Dedifferentiated amniotic fluid mesenchymal stem cell (primary cell): ENCODE measurements around the gene PROSER3.

Experiments used
- DNase-seq: peaks from one replicate; pipeline ENCODE4 v3.0.0-alpha.2; 2016; ENCODE audit errors: extremely low spot score

PROSER3 gene

GRCh38 chr19:35757749-35758608, at the start of gene PROSER3:
Gene PROSER3 (plus strand): TSS chr19:35758176. CDS start chr19:35758216, 40 bp downstream.
- DNase-seq, result peak; percentile 100

DNA sequence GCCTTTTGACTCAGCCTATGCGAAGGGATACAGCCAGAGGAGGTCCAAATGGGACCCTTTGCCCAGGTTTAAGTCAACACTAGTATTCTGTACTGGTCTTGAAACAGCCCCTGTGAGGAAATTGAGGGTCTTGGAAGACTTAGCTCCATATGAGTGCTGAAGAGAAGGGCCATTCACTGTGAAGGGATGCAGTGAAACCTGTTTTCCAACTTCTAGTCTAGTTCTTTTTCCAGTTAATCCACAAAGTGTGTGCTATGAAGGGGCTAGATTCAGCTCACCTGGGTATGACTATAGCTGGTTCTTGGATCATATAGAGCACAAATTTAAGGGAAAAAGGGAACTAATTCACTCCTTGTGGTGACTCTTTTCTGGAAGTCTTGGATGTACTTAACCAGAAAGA, 49.6 kb upstream of the PROSER3 start:
- no peak for DNase-seq

DNA sequence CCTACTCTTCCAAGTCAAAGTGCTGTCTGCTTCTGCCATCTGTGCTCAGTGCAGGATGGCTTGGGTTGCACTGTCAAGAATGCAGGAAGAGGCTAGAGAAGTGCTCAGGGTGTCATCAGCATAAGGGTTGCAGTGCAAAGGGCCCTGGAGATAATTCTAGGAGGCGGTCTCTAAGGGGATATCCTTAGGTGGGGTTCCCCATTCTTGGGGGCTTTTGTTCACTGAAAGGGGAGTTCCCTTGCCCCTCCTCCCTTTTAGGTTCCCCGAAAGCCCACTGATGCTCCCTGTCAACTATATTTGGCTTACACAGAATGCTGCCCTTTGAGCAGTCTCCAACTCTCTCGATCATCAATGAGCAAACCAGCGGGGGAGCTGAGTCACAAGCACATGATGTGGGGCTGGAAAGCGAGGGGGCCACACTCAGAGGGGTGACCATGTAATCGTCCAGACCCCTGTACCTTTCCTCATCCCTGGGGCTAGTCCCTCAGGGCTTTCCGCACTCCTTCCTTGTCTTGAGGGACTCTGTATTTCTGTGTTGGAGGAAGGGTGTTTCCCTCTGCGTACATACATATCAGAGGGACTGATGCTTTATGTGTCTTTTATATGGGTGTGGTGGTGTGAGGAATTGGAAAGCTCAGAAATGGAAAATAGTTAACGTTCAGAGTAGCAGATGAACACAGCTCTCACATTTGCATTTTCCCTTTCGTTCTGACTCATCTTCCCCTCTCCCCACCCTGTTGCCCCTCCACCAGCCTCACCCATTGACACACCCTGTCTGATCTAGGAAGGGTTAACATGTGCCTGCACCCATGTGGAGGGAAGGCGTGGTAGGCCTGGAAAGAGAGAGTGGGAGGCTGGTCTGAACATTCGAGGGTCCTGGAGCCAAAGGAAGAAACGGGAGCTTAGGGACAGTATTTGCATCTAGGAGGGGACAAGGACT, 46.9 kb upstream of the PROSER3 start:
- DNase-seq, result no peak

DNA sequence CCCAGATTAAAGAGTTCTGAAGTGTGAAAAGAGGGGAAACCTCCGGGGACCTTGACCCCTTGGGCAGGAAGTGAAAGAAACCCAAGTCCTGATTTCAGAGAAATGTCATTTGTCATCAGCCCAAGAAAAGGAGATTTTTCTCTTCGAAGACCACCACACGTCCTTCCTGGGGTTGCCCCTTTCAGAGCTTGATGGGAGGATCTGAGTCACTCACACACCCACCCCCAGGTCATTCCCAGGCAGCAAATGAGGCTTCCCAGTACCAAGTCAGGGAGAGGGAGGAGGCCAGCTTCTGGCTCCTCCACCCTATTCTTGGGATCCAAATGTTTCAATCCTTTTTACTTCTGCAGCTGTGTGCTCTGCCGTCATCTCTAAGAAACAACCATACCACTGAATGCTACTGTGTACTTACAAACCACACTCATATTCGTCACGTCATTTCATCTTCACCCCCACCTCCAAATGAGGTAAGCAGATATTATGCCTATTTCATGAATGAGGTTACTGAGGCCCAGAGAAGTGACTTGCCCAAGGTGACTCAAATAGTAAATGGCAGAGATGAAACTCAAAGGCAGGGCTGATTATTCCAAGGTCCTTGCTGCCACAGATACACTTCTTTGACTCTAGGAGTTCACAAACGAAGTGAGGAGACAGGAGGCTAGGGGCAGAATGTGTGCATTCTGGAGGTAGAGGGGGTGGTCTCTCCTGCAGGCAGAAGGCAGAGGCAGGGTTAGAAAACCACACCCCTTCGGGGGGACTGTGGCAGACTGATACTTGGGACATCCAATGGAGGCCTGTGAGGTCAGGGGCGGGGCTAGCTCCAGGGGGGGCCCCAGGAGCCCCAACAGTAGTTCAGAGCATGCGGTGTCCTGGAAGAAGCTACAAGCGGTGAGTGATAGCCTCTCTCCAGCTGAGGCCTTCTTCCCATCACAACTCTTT, 45.1 kb upstream of the PROSER3 start:
- no peak for DNase-seq

- DNase-seq, result no peak
These were observed 44.5 kb upstream of the PROSER3 start for GRCh38 chr19:35713506-35713850.

DNA sequence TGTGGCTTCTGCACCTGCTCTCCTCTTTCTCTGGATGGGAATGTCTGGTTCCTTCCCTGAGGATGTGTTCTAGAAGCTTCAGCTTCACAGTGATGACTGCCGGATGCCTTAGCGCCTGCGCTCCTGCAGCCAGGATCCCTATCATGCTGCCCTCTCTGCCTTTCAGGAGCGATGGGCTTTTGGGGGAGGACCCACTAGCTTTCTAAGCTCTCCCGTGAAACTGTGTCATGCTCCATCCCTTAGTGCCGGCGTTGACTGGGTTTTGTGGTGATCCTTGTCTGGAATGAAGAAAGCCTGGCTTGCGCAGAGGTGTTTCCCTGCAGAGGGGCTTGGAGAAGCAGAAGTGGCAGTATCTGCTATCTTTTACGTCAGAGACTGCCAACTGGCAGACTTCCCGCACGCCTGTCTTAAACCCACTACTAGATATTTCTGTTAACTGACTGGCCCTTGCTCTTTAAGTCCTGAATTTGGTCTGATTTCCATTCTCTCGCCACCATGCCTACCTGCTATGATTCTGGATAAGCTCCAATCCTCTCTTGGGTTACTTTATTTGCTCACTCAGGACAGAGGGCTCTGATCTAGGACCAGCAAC, 44.0 kb upstream of the PROSER3 start:
- DNase-seq, result no peak

DNA sequence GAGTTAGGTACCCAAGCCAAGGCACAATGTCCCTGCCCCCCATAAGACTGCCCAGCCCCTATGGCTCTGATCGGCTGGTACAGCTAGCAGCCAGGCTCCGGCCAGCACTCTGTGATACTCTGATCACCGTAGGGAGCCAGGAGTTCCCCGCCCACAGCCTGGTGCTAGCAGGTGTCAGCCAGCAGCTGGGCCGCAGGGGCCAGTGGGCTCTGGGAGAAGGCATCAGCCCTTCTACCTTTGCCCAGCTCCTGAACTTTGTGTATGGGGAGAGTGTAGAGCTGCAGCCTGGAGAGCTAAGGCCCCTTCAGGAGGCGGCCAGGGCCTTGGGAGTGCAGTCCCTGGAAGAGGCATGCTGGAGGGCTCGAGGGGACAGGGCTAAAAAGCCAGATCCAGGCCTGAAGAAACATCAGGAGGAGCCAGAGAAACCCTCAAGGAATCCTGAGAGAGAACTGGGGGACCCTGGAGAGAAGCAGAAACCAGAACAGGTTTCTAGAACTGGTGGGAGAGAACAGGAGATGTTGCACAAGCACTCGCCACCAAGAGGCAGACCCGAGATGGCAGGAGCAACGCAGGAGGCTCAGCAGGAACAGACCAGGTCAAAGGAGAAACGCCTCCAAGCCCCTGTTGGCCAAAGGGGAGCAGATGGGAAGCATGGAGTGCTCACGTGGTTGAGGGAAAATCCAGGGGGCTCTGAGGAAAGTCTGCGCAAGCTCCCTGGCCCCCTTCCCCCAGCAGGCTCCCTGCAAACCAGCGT, 43.2 kb upstream of the PROSER3 start:
- DNase-seq, result no peak

DNA sequence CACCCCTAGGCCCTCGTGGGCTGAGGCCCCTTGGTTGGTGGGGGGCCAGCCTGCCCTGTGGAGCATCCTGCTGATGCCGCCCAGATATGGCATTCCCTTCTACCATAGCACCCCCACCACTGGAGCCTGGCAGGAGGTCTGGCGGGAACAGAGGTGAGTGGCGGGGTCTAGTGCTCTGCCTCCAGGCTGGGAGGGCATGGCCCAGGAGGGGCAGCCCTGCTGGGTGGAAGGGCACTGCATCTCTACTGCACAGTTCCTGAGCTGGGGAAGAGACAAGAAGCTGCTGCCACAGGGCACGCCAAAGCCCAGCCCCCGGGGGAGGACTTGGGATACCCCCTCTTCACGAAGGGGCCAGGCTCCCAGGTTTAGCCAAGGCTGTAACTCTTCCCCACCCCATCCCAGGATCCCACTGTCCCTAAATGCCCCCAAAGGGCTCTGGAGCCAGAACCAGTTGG, 42.6 kb upstream of the PROSER3 start:
- DNase-seq, result no peak

DNA sequence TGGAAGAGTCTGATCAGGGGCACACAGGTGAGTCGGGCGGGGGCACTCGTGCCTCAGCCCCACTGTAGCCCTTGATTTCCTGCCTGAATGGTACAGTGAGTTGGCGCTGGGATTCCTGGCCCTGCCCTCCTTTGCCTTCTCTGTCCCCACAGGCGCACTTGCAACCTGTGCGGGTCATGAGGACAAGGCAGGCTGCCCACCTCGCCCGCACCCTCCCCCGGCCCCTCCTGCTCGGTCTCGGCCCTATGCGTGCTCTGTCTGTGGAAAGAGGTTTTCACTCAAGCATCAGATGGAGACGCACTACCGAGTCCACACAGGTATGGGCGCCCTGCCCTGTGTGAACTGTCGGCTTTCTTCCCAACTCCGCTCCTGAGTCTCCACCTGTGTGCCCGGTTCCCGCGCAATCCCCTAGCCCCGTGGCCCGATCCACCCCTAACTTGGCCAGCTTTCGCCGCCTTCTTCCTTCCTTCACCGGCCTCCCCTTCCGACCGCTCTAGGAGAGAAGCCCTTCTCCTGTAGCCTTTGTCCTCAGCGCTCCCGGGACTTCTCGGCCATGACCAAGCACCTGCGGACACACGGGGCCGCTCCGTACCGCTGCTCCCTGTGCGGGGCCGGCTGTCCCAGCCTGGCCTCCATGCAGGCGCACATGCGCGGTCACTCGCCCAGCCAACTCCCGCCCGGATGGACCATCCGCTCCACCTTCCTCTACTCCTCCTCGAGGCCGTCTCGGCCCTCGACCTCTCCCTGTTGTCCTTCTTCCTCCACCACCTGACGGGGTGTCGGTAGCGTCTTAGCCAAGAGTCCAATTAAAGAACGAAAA, 41.8 kb upstream of the PROSER3 start:
- DNase-seq, result no peak

DNA sequence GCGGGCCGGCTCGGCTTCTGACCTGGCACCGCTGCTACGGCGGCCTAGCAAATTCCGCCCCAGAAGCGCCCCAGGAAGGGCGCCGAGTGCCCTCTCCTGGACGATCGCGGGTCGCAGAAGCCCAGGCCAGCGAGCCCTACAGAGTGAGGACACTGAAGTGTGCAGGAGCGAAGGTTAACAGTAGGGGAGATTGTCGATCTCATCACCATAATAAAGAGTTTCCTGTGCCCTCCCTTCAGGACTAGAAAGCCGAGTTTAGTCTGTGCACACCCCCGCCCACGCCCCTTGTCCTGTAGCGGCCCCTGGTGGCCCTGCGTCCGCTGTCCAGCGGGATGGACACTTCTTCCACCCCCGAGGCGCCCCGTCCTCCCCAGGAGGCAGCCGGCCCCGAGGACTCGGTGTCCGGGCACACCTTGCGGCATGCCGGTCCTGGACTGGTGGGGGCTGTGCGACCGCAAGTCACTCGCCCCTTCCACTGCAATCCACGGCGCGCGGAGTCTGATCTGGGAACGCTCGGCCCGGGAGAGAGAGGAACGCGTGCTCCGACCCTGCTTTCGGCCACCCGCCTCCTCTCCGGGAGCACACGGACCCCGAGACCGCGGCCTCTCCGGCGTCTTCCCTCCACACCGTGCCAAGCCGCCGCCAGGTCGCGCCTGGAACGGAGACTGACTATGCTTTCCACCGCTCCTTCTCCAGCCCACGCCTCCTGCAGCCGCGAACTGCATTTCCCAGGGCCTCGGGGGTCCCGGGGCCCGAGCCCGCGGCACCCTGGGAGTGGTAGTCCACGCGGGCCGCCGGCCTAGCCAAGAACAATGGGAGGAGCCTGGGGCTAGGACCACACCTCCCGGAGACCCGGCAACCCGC, 40.9 kb upstream of the PROSER3 start:
- DNase-seq, result peak; percentile 83

- peak; percentile 87 for DNase-seq
These were observed 40.2 kb upstream of the PROSER3 start, which contains the start of gene KMT2B for GRCh38 chr19:35717665-35718344. Gene KMT2B (plus strand): TSS chr19:35718003. CDS start chr19:35718019, 16 bp downstream.

- DNase-seq, result no peak
These were observed 39.5 kb upstream of the PROSER3 start for GRCh38 chr19:35718345-35719041.

DNA sequence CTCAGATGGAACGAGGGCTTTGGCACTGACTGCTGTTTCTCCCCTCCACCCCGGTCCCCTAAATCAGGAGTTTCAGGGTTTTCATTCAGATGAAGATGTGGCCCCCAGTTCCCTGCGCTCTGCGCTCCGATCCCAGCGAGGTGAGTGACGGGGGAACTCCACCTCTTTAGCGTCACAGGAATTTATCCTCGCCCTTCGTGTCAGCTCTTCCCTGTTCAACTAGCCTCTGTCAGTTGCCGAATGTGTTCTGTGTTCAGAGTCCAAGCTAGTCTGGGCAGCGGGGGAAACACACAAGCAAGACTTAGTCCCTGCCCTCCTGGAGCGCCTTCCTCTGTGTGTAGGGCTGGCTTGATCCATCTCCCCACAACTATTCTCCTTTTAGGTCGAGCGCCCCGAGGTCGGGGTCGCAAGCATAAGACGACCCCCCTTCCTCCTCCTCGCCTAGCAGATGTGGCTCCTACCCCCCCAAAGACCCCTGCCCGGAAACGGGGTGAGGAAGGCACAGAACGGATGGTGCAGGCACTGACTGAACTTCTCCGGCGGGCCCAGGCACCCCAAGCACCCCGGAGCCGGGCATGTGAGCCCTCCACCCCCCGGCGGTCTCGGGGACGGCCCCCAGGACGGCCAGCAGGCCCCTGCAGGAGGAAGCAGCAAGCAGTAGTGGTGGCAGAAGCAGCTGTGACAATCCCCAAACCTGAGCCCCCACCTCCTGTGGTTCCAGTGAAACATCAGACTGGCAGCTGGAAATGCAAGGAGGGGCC, 38.4 kb upstream of the PROSER3 start:
- no peak for DNase-seq

- no peak for DNase-seq
These were observed 37.8 kb upstream of the PROSER3 start for GRCh38 chr19:35720163-35720524.

DNA sequence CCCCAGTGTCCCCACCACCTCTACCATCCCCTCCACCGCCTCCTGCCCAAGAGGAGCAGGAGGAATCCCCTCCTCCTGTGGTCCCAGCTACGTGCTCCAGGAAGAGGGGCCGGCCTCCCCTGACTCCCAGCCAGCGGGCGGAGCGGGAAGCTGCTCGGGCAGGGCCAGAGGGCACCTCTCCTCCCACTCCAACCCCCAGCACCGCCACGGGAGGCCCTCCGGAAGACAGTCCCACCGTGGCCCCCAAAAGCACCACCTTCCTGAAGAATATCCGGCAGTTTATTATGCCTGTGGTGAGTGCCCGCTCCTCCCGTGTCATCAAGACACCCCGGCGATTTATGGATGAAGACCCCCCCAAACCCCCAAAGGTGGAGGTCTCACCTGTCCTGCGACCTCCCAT, 37.3 kb upstream of the PROSER3 start:
- DNase-seq, result no peak

- DNase-seq, result no peak
These were observed 36.6 kb upstream of the PROSER3 start for GRCh38 chr19:35721374-35721773.

GRCh38 chr19:35722461-35722860, 35.5 kb upstream of the PROSER3 start:
- DNase-seq, result no peak
